ENCODE results near the gene VPS45. TPM values are rescaled to one million over a fixed set of nuclear protein-coding genes. Genes with fewer than 3 reads are reported as not detected.
A peak's percentile ranks its signal among the peaks of the same experiment; 100 is the strongest.
"Not testable (repeated sequence)": the region's sequence is repeated elsewhere in the genome, so short reads cannot be mapped to it uniquely, and the experiment has no call there.

The VPS45 gene
- total RNA-seq, 2 donors from 2014 or later = 34.9 to 38.8 TPM

DNA sequence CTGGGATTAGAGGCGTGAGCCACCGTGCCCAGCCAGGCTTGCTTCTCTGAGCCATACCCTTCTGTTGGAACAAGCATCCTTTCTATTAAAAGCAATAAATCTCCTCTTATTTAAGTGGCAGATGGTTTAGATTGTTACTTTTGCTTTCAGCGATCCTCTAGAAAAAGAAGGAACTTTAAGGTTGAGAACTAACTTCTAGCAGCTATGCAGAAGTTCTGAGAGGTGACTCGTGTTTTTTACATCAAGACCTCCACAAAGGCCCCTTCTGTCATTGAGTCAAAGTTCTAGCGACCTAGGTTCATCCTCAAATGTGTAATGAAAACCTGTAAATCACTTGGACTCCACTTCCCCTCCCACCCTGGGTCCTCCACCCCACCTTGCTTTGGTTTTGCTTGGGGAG lies 112.9 kb downstream of the VPS45 start:
- no peak for DNase-seq (ENCODE audit: low spot score)
- Histone ChIP-seq H3K27ac (no peak overlapping the region), H3K4me3 (no peak overlapping the region), H3K9me3 (no peaks in the 10 kb centered on the region), H3K4me1 (no peaks in the 10 kb centered on the region), H3K27me3 (no peaks in the 10 kb centered on the region), H3K36me3 (no peaks in the 10 kb centered on the region)
- TF ChIP-seq, protein P1, sequence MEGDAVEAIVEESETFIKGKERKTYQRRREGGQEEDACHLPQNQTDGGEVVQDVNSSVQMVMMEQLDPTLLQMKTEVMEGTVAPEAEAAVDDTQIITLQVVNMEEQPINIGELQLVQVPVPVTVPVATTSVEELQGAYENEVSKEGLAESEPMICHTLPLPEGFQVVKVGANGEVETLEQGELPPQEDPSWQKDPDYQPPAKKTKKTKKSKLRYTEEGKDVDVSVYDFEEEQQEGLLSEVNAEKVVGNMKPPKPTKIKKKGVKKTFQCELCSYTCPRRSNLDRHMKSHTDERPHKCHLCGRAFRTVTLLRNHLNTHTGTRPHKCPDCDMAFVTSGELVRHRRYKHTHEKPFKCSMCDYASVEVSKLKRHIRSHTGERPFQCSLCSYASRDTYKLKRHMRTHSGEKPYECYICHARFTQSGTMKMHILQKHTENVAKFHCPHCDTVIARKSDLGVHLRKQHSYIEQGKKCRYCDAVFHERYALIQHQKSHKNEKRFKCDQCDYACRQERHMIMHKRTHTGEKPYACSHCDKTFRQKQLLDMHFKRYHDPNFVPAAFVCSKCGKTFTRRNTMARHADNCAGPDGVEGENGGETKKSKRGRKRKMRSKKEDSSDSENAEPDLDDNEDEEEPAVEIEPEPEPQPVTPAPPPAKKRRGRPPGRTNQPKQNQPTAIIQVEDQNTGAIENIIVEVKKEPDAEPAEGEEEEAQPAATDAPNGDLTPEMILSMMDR (IDR thresholded peaks at IDR 0.05) = no peak

DNA sequence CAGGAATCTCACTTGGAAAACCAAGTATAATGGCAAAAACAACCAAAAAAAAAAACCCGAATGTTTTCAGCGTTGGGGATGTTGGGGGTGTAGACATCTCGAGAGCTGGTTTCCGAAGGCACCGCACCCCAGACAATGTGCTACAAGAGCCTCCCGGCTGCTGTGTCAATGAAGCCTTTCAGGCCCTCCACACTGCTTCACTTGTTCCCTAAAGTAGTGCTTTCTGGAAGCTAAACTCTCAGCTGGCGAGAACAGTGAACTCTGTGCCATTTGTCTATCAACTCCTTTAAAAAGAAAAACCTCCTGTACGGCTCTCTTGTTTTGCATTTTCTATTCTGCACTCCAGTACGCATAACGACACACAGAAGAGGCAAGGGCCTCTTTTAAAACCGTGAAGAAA lies 114.7 kb downstream of the VPS45 start:
- H3K4me3 ChIP-seq = no peak overlapping the region
- H3K36me3 ChIP-seq = no peaks in the 10 kb centered on the region
- H3K4me1 ChIP-seq = peaks cover 0 to 5% of the 10 kb centered on the region in 2 donors
- DNase-seq (ENCODE audit: low spot score) = no peak
- no peak overlapping the region for H3K27ac ChIP-seq
- no peaks in the 10 kb centered on the region for H3K27me3 ChIP-seq
- no peaks in the 10 kb centered on the region for H3K9me3 ChIP-seq
- TF ChIP-seq, protein P1 (IDR thresholded peaks at IDR 0.05) = no peak

DNA sequence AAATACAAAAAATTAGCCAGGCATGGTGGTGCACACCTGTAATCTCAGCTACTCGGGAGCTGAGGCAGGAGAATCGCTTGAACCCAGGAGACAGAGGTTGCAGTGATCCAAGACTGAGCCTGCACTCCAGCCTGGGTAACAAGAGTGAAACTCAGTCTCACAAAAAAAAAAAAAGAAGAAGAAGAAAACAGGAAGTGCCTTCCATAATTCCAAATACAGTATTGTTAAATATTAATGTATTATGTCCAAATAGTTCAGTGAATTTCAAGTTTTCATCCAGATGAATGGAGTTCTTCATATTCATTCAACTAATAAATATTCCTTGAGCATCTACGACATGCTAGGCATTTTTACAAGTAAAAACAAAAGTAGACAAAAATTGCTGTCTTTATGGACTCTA lies 115.5 kb downstream of the VPS45 start:
- Histone ChIP-seq H3K27me3 (no peaks in the 10 kb centered on the region), H3K36me3 (no peaks in the 10 kb centered on the region), H3K4me1 (peaks cover 0 to 12% of the 10 kb centered on the region in 2 donors), H3K4me3 (no peak overlapping the region), H3K9me3 (no peaks in the 10 kb centered on the region), H3K27ac (no peak overlapping the region)
- TF ChIP-seq, protein P1 (IDR thresholded peaks at IDR 0.05) = no peak
- DNase-seq (ENCODE audit: low spot score) = no peak

DNA sequence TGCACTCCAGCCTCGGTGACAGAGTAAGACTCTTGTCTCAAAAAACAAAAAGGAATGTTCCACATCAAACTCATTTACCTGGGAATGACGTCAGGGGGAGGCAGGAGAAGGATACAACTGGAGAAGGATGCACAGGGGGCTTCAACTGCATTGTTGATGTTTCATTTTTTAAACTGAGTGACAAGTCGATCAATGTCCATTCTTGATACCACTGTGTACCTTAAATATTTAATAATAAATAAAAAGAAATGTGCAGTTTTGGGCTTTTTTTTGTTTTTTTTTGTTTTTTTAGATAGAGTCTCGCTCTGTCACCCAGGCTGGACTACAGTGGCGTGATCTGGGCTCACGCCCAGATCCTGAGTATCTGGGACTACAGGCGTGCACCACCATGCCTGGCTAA lies 117.9 kb downstream of the VPS45 start:
- no peak overlapping the region for H3K4me3 ChIP-seq
- no peaks in the 10 kb centered on the region for H3K9me3 ChIP-seq
- H3K27ac ChIP-seq = no peak overlapping the region
- no peaks in the 10 kb centered on the region for H3K36me3 ChIP-seq
- peaks cover 0 to 12% of the 10 kb centered on the region in 2 donors for H3K4me1 ChIP-seq
- no peaks in the 10 kb centered on the region for H3K27me3 ChIP-seq
- TF ChIP-seq, protein P1 (IDR thresholded peaks at IDR 0.05) = no peak
- no peak for DNase-seq (ENCODE audit: low spot score)

DNA sequence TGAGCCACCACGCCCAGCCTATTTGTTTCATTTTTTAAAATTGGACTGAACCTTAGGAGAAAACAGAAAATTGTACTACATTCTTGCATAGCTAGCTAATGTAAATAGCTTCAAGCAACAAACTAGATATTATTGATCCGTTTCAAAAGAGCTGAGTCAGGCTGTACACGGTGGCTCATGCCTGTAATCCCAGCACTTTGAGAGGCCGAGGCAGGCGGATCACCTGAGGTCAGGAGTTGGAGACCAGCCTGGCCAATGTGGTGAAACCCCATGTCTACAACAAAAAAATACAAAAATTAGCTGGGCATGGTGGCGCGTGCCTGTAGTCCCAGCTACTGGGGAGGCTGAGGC lies 118.8 kb downstream of the VPS45 start:
- DNase-seq (ENCODE audit: low spot score); H3K9me3 ChIP-seq; H3K27me3 ChIP-seq; H3K36me3 ChIP-seq; H3K4me3 ChIP-seq: not testable (repeated sequence)
- H3K4me1 ChIP-seq = peaks cover 0 to 12% of the 10 kb centered on the region in 2 donors
- H3K27ac ChIP-seq = peak overlapping the region in 1 of 2 donors; percentile 44

DNA sequence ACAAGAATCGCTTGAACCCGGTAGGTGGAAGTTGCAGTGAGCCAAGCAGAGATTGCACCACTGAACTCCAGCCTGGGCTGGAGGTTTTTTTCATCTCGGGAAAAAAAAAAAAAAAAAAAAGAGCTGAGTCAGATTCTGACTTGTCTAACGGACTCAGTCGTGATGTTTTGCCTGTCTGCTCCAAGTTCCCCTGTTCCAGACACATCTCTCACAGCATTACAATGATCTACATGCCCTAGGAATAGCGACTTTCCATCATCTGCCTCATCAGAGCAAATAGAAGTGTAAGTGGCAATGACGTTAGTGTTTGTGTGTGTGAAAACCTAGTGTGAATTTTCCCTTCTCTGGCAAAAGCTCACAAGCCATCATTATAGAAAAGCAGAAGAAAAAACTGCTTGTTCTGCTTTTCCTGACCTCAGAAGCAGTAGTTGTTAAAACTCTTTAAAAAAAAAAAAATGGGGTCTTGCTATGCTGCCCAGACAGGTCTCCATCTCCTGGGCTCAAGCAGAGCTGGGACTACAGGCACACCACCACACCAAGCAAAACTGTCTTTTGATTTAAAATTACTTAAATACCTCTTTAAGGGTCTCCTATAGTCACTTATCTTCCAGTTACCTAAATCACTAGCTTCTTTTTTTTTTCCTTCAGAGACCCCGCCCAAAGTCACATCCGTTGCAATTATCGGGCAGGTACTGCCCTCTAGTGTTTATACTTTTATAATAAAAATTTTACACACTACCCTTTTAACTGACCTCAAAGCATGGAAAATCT lies 119.4 kb downstream of the VPS45 start:
- H3K36me3 ChIP-seq = no peaks in the 10 kb centered on the region
- DNase-seq (ENCODE audit: low spot score) = no peak
- peaks cover 0 to 12% of the 10 kb centered on the region in 2 donors for H3K4me1 ChIP-seq
- H3K27me3 ChIP-seq = no peaks in the 10 kb centered on the region
- H3K9me3 ChIP-seq = peaks cover 0 to 3% of the 10 kb centered on the region in 2 donors
- H3K27ac ChIP-seq = peak overlapping the region in 1 of 2 donors; percentile 44
- TF ChIP-seq, protein P1 (IDR thresholded peaks at IDR 0.05) = peak; percentile 12 to 76
- H3K4me3 ChIP-seq = peak overlapping the region in 1 of 2 donors; percentile 6

Measured in right atrium auricular region (tissue), 2 donors.